GM18907 (cell line): ENCODE results near the gene SCD5.

Source experiments
- ATAC-seq: cut with Tn5 transposase; IDR thresholded peaks from one replicate; pipeline ENCODE4 v1.9.1; 2021; ENCODE audit warnings: mild to moderate bottlenecking, moderate library complexity; ENCODE audit not compliant: unreplicated experiment

Gene SCD5

DNA sequence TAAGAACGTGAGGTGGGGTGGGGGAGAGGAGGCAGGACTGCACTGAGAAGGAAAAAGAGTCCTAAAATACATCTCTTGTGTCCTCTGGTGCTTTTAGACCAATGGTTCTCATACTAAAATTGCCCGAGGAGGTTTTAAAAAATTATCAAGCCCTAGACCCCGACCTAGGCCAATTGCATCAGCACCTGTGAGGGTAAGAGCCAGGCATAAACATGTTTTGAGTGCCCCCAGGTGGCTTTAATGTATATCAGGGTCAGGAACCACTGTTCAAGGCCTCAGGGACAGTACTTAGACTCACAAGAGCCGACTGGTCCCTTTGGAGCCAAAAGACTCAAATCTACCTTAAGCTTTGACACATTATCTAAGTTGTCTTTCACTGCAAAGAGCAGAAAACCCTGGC is 199.3 kb downstream of the SCD5 start:
- ATAC-seq = no peak

DNA sequence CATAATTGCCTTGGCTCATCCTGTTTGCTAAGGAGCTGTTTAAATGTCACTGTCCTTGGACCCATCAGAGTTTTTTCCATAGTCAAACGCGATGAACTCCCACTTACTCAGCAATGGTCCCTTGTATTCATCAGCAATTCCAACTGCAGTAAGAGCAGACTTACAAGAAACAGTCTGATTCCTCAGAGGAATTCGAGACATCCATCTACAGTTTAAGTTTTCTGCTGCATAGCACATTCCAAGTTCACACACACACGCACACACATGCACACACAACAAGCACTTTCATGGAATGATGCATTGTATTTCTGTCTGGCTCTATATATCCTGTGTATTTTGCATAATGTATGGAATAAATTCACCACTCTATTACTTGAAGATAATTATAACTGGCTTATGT is 204.1 kb downstream of the SCD5 start:
- ATAC-seq = no peak

DNA sequence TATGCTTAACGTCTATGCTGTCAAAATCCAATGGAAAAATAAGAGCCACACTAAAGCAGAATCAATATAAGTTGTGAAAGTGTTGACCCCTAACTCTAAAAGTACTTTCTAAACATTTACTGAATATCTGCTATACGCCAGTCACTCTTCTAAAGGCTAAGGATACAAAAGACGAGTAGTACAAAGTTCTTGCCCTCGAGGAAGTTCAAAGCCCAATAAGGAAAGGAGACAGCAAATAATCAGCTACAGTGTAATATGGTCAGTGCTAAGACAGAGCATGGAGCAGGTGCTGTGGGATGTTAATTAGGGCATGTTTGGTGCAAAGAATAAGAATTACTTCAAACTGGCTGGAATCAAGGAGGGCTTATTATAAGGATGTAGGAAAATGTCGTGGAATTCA is 205.2 kb downstream of the SCD5 start:
- ATAC-seq = no peak

DNA sequence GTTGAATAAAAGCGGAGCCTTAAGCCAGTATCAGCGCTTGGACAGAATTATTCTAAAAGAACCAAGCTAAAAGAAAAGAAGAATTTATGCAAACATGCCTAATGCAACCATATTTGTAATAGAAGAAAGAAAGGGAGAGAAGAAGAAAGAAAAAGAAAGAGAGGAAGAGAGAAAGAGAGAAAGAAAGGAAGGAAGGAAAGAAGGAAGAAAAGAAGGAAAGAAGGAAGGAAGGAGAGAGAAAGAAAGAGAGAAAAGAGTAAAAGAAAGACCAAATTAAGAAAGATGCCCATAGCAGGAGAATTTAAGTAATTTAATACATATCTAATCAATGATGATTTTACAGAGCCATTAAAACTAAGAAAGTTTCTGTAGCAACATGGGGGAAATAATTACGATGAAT is 206.0 kb downstream of the SCD5 start:
- ATAC-seq = no peak

DNA sequence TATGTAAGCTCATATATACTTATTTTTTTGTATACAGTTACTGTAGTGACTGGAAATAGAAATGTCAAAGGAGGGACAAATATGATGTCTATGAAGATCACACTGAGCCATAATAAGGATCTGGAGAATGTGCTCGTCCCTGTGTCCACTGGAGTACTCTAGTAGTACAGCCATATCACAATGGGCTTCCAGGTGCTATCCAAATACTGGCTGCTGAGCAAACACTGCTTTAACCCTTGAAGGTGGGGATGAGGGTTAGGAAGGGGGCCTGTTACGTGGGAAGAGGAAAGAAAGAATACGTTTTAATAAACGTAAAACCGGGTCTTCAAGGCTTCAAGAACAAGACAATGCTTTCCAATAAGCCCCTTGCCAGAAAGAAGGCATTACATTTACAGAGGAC is 207.0 kb downstream of the SCD5 start:
- ATAC-seq = no peak

DNA sequence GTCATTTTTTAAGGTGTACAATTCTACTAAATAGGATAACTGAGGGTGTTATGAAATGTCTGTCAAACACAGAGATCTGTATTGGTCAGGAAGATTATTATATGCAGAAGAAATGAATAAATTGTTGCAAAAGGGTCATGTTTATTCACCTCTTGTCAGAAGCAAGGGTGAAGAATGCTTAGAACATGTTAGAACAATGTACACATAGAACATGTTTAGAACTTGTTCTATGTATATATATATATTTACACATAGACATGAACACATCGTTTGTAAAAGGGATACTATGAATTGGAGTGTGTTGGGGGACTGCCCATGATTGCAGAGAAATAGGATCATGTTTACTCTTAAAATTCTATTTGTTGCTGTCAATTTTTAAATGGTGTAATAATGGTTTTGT is 208.8 kb downstream of the SCD5 start:
- ATAC-seq = no peak

DNA sequence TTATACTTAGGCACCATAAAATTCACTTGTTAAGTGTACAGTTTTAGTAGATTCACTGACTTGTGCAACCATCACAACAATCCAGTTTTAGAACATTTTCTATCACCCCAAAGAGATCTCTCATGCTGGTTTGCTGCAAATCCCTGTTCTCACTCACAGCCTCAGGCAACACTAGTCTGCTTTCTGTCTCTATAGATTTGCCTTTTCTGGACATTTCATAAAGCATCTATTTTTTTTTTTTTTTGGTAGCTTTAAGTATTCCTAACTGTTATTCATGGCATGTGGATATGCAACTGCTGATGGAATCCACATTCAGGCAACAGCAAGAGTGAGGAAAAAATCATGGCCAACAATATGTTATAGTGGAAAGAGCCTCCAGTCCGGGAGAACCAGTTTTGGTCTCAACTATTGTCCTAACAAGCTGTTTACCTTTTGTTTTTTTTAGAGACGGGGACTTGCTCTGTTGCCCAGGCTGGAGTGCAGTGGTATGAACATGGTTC is 209.8 kb downstream of the SCD5 start:
- ATAC-seq = no peak

DNA sequence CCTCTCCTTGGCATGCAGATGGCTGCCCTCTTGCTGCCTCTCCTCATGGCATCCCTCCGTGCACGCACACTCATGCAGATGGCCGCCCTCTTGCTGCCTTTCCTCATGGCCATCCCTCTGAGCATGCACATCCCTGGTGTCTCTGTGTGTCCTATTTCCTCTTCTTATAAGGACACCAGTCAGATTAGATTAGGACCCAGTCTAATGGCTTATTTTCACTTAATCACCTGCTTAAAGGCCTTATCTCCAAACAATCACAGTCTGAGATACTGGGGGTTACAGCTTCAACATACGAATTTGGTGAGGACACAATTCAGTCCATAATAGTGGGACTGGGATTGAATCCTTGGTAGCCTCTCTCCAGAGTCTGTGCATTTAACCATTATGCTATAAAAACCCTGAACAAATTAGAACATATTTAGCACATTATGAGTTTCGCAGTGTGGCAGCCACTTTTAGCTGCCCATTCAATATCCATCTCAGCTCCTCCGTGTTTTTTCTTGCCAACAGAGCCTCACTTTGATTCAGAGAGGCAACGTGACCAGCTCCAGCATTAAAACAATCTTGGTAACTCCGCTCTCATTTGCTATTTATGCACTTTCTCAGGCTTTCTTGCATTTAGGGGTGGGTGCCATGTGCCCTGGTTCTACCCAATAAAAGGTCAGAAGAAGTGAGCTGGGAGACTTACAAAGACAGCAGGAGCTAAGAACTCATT is 210.6 kb downstream of the SCD5 start:
- no peak for ATAC-seq

DNA sequence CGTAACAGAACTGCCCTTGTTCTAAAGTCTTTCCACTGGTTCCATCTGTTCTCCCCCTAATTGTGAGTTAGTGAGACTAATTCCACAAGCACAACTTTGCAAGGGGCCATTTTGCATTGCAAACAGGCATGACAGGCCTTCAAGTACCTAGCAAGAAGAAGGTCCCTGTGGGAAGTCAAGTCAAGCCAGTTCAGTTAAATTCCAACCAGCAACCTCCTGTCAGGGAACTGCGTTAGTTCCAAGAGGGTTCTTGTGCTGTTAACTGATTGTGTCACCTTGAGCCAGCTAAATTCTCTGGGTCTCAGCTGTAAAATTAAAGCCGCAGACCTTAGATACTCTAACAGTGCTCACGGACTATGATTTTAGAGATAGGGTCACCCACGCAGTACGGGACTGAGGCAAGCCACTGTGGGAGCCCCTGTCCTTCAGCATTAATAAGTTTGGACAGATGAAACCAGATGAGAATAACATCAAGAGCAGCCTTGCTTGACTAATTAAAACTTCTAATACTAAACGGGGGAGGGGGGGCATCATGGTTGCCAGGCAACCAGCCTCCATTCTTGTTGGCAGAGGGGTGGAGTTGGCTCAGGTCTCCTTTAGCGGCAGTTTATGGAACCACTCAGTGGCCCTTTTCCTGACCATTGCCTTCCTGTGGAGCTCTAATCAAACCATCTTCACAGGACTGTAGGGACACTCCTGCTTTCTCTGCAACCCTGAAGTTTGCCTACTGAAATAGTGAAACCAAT is 212.7 kb downstream of the SCD5 start:
- ATAC-seq = no peak

DNA sequence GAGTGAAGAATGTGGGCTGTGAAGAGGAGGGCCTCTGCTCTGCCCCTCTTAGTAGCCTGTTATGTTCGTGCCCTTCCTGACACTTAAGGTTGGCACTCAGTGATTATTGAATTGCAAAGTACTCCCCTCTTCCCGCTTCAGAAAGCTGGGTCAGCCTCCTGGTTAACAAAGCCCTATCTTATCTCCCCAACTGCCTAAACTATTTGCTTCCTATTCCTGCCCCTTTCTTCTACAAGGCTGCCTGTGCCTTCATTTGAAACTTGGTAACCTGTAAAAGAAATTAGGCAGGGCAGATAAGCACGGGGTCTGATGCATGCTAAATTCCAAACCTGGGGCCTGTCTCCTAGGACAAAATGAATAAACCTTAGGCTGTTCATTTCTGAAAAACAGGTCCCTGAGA is 213.7 kb downstream of the SCD5 start:
- no peak for ATAC-seq

DNA sequence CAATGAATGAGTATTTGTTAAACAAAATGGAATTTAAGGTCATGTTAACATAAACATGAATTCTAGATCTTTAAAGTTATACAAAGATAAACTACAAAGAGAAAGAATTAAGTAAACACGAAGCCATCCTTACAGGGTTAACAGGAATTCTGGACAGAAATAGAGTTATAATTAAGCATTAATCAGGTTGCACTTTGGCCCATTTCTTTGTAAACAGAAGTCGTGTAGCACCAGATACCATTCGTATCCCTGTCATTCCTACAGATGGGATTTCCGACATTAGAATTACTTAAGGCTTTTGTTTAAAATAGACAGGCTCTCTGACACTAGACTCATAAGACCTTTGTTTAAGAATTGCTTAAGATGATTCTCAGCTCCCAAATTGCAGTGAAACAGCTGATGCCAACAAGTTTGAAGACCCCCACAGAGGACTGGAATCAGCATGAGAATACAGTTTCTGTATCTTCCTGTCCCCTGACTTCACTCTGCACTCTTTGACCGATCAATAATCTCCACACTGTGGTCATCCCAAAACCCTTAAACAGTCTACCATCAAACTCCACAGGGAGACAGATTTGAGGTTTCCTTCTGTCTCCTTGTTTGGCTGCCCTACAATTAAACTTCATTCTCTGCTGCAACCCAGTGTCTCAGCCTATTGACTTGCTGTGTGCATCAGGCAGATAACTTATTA is 214.6 kb downstream of the SCD5 start:
- ATAC-seq = no peak

DNA sequence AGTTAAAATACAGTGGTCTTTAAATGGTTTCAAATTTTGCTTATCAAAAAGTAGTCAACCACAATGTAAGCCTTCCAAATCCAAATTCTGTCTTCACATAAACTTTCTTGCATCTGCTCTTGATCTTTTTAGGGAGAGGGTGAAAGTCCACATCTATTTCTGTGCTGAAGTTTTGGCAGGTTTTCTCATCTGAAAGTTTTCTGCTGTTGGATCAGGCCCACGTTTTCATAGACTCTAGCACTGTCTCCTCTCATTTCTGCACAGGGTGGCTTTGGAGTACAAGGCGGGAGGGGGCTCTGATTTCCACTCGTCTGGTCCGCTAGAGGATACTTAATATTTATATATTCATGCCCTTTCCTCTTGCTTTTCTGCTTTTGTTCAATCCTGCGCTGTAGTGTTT is 218.7 kb downstream of the SCD5 start:
- ATAC-seq = no peak
